ENCODE measurements around the gene SLC66A2.

DNA sequence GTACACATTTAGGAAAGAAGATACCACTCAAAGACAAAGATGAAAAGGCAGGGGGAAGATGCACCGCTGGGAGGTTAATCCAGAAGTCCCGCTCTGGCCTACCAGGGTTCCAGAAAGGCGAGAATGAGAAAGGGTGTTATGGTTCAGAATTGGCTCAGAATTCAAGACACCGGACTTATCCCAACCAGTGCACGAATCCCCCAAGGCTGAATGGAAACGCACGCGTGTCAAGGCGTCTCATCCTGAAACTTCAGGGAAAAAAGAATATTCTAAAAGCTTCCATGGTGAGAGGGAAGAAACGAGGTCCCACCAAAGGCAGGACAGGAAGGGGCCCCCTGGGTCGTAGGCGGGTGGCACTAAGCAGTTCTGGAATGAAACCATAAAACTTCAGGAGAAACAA lies 71.9 kb downstream of the SLC66A2 start:
- TF ChIP-seq TBP (CRISPR knock-in tag; IDR thresholded peaks at IDR 0.05) = no peak
- TF ChIP-seq PCBP2 (optimal IDR thresholded peaks at IDR 0.05; ENCODE audit: low read depth, low read length, poor library complexity, severe bottlenecking) = no peak
- TF ChIP-seq, protein P1, sequence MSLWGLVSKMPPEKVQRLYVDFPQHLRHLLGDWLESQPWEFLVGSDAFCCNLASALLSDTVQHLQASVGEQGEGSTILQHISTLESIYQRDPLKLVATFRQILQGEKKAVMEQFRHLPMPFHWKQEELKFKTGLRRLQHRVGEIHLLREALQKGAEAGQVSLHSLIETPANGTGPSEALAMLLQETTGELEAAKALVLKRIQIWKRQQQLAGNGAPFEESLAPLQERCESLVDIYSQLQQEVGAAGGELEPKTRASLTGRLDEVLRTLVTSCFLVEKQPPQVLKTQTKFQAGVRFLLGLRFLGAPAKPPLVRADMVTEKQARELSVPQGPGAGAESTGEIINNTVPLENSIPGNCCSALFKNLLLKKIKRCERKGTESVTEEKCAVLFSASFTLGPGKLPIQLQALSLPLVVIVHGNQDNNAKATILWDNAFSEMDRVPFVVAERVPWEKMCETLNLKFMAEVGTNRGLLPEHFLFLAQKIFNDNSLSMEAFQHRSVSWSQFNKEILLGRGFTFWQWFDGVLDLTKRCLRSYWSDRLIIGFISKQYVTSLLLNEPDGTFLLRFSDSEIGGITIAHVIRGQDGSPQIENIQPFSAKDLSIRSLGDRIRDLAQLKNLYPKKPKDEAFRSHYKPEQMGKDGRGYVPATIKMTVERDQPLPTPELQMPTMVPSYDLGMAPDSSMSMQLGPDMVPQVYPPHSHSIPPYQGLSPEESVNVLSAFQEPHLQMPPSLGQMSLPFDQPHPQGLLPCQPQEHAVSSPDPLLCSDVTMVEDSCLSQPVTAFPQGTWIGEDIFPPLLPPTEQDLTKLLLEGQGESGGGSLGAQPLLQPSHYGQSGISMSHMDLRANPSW (CRISPR knock-in tag; IDR thresholded peaks at IDR 0.05; ENCODE audit: borderline replicate concordance) = no peak
- no peak for TF ChIP-seq EP300 (IDR thresholded peaks at IDR 0.05; ENCODE audit: low read depth in 2 of 2, low read length in 2 of 2)
- TF ChIP-seq EP300 (CRISPR knock-in tag; IDR thresholded peaks at IDR 0.05; ENCODE audit: borderline replicate concordance) = no peak
- no peak for TF ChIP-seq PAX8 (CRISPR knock-in tag; IDR thresholded peaks at IDR 0.05; ENCODE audit: borderline replicate concordance)
- no peak for TF ChIP-seq TARDBP (CRISPR knock-in tag; IDR thresholded peaks at IDR 0.05)
- TF ChIP-seq, protein P2, sequence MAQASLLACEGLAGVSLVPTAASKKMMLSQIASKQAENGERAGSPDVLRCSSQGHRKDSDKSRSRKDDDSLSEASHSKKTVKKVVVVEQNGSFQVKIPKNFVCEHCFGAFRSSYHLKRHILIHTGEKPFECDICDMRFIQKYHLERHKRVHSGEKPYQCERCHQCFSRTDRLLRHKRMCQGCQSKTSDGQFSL (CRISPR knock-in tag; IDR thresholded peaks at IDR 0.05) = no peak
- TF ChIP-seq, protein P3, sequence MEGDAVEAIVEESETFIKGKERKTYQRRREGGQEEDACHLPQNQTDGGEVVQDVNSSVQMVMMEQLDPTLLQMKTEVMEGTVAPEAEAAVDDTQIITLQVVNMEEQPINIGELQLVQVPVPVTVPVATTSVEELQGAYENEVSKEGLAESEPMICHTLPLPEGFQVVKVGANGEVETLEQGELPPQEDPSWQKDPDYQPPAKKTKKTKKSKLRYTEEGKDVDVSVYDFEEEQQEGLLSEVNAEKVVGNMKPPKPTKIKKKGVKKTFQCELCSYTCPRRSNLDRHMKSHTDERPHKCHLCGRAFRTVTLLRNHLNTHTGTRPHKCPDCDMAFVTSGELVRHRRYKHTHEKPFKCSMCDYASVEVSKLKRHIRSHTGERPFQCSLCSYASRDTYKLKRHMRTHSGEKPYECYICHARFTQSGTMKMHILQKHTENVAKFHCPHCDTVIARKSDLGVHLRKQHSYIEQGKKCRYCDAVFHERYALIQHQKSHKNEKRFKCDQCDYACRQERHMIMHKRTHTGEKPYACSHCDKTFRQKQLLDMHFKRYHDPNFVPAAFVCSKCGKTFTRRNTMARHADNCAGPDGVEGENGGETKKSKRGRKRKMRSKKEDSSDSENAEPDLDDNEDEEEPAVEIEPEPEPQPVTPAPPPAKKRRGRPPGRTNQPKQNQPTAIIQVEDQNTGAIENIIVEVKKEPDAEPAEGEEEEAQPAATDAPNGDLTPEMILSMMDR (CRISPR knock-in tag; IDR thresholded peaks at IDR 0.05) = no peak
- no peak for TF ChIP-seq HNRNPL (IDR thresholded peaks at IDR 0.05; ENCODE audit: low read depth, low read length)
